Pulmonary artery endothelial cell (primary cell): ENCODE measurements around the gene ZSWIM3. TPM values are rescaled to one million over a fixed set of nuclear protein-coding genes. Genes with fewer than 3 reads are reported as not detected.

ENCODE experiments used
- DNase-seq: peaks from one replicate; pipeline ENCODE4 v3.0.0-alpha.2; 2011; ENCODE audit warnings: low read depth, low spot score
- total RNA-seq: library from RNA; depleted of rRNA; stranded (reverse); fragments of >200 nt; gene quantifications from 2 replicates; pipeline ENCODE4 v1.2.3, GENCODE V29; 2014

The ZSWIM3 gene
- total RNA-seq, 1 donor from 2014 or later: 5.4 TPM

- DNase-seq: no peak
These were observed 52.0 kb downstream of the ZSWIM3 start for GRCh38 chr20:45909336-45909808.

- DNase-seq: no peak
These were observed 52.6 kb downstream of the ZSWIM3 start for GRCh38 chr20:45909817-45910669.

GRCh38 chr20:45910670-45911485 is 53.5 kb downstream of the ZSWIM3 start:
- peak; percentile 100 for DNase-seq

GRCh38 chr20:45911486-45912343 is 54.3 kb downstream of the ZSWIM3 start, which contains the start of gene PLTP:
PLTP (minus strand) TSS chr20:45912155; CDS start chr20:45911452, 703 bp downstream.
- DNase-seq: no peak

- no peak for DNase-seq
These were observed 54.9 kb downstream of the ZSWIM3 start for GRCh38 chr20:45912344-45912682.

- DNase-seq: no peak
These were observed 55.7 kb downstream of the ZSWIM3 start for GRCh38 chr20:45913116-45913515.

- no peak for DNase-seq
These were observed 60.4 kb downstream of the ZSWIM3 start for GRCh38 chr20:45917790-45918141.

GRCh38 chr20:45918182-45918737 is 60.8 kb downstream of the ZSWIM3 start:
- no peak for DNase-seq

- DNase-seq: no peak
These were observed 61.5 kb downstream of the ZSWIM3 start for GRCh38 chr20:45918779-45919537.

- DNase-seq: peak; percentile 63
These were observed 62.4 kb downstream of the ZSWIM3 start for GRCh38 chr20:45919542-45920399.

- DNase-seq: no peak
These were observed 63.3 kb downstream of the ZSWIM3 start for GRCh38 chr20:45920462-45921336.

GRCh38 chr20:45921337-45922189 is 64.1 kb downstream of the ZSWIM3 start:
- no peak for DNase-seq

GRCh38 chr20:45924391-45925261 is 67.2 kb downstream of the ZSWIM3 start:
- DNase-seq: no peak

GRCh38 chr20:45925821-45926506 is 68.5 kb downstream of the ZSWIM3 start:
- DNase-seq: no peak

GRCh38 chr20:45926731-45927070 is 69.3 kb downstream of the ZSWIM3 start:
- no peak for DNase-seq
